Mesothelial cell of epicardium (in vitro differentiated cells): ENCODE results near the gene SLC9A9. TPM values are rescaled to one million over a fixed set of nuclear protein-coding genes. Genes with fewer than 3 reads are reported as not detected.

Experiments
- DNase-seq, 2 experiments: peaks; one replicate each; pipeline ENCODE4 v3.0.0; 2021; ENCODE audit warnings: low spot score in 2 of 2; ENCODE audit not compliant: unreplicated experiment in 2 of 2
- H3K27ac Mint-ChIP-seq: 2 replicates; pipeline ENCODE4 v1.8.0; 2021; ENCODE audit warnings: mixed read lengths
- H3K27me3 Mint-ChIP-seq: 2 replicates; pipeline ENCODE4 v1.8.0; 2021; ENCODE audit warnings: low read depth, mixed read lengths
- H3K36me3 Mint-ChIP-seq: 2 replicates; pipeline ENCODE4 v1.8.0; 2021; ENCODE audit warnings: mixed read lengths
- H3K4me1 Mint-ChIP-seq: 2 replicates; pipeline ENCODE4 v1.8.0; 2021; ENCODE audit warnings: mixed read lengths
- H3K4me3 Mint-ChIP-seq: 2 replicates; pipeline ENCODE4 v1.8.0; 2021; ENCODE audit warnings: mild to moderate bottlenecking, moderate library complexity, mixed read lengths
- H3K9me3 Mint-ChIP-seq: 2 replicates; pipeline ENCODE4 v1.8.0; 2021; ENCODE audit warnings: mixed read lengths
- total RNA-seq: library from RNA; stranded (reverse); gene quantifications from 3 replicates; pipeline ENCODE4 v1.2.1, GENCODE V29; 2021
- TF ChIP-seq, protein P1 (sequence below): fragments of 200-600 bp; sonication (generic); IDR thresholded peaks from one replicate; pipeline ENCODE4 v1.5.0; 2021; ENCODE audit warnings: antibody characterized with exemption; ENCODE audit not compliant: unreplicated experiment

The SLC9A9 gene
- total RNA-seq, 1 donor from 2014 or later = 2.7 TPM

DNA sequence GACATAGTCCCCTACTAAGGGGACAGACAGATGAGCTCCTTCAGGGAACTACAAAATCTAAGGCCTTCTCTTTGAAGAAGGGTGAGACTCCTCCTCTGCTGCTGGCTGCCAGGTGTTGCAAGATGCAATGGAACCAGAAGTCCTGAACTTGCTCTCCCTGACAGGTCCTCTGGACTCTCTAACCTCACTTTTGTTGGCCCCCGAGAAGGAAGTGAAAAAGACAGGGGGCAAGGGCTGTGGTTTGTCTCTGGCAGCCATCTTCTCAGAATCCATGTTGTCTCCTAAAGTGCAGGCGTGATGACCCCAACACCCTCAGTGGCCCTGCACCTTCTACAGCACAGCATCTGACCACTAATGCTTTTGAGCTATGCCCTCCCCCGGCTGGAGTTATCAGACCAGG is 436.2 kb downstream of the SLC9A9 start:
- DNase-seq = no peak
- H3K27ac Mint-ChIP-seq = no peak overlapping the region
- H3K9me3 Mint-ChIP-seq = peaks cover 6% of the 10 kb centered on the region
- H3K36me3 Mint-ChIP-seq = no peaks in the 10 kb centered on the region
- peaks cover 9% of the 10 kb centered on the region for H3K27me3 Mint-ChIP-seq
- TF ChIP-seq, protein P1, sequence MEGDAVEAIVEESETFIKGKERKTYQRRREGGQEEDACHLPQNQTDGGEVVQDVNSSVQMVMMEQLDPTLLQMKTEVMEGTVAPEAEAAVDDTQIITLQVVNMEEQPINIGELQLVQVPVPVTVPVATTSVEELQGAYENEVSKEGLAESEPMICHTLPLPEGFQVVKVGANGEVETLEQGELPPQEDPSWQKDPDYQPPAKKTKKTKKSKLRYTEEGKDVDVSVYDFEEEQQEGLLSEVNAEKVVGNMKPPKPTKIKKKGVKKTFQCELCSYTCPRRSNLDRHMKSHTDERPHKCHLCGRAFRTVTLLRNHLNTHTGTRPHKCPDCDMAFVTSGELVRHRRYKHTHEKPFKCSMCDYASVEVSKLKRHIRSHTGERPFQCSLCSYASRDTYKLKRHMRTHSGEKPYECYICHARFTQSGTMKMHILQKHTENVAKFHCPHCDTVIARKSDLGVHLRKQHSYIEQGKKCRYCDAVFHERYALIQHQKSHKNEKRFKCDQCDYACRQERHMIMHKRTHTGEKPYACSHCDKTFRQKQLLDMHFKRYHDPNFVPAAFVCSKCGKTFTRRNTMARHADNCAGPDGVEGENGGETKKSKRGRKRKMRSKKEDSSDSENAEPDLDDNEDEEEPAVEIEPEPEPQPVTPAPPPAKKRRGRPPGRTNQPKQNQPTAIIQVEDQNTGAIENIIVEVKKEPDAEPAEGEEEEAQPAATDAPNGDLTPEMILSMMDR = no peak
- H3K4me1 Mint-ChIP-seq = no peaks in the 10 kb centered on the region
- H3K4me3 Mint-ChIP-seq = no peak overlapping the region

DNA sequence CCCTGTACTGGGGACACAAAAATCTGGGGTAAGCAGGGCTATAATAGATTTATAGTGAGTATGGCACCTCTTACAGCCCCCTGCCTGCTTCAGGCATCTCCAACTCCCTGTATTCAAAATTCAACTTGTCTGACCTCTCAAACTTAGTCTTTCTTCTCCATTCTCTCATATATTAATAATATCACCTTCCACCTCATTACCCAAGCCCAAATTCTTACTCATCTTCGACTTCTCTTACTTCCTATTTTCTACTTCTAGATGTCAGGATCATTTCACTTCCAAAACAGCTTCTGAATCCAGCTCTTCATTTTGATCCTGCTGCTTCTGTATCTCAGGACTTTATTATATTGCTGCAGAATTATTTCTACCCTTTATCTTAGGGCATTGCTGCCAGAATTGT is 438.0 kb downstream of the SLC9A9 start:
- H3K27ac Mint-ChIP-seq = no peak overlapping the region
- H3K27me3 Mint-ChIP-seq = peaks cover 5% of the 10 kb centered on the region
- H3K4me3 Mint-ChIP-seq = no peak overlapping the region
- no peaks in the 10 kb centered on the region for H3K36me3 Mint-ChIP-seq
- TF ChIP-seq, protein P1 = no peak
- no peaks in the 10 kb centered on the region for H3K9me3 Mint-ChIP-seq
- no peak for DNase-seq
- H3K4me1 Mint-ChIP-seq = no peaks in the 10 kb centered on the region

DNA sequence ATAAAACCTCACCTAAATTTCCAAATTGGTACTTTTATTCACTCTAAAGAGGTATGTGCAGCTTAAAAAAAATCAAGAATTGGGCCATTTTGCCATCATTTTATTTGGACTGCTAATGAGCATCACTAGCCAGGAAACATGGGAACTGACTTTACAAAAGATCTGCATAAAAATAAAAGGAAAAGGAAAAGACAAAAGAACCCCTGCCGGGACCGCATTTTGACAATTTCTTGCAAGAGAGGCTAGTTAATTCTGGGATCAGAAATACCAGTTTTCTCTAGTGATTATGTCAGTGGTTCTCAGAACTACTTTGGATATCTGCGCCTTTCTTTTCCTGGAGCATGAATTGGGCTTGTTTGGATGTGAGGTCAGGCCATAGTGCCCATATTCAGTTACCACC is 439.5 kb downstream of the SLC9A9 start:
- peaks cover 7% of the 10 kb centered on the region for H3K9me3 Mint-ChIP-seq
- peaks cover 4% of the 10 kb centered on the region for H3K4me1 Mint-ChIP-seq
- TF ChIP-seq, protein P1 = no peak
- DNase-seq = no peak
- H3K27me3 Mint-ChIP-seq = peaks cover 5% of the 10 kb centered on the region
- H3K4me3 Mint-ChIP-seq = no peak overlapping the region
- no peaks in the 10 kb centered on the region for H3K36me3 Mint-ChIP-seq
- H3K27ac Mint-ChIP-seq = no peak overlapping the region

DNA sequence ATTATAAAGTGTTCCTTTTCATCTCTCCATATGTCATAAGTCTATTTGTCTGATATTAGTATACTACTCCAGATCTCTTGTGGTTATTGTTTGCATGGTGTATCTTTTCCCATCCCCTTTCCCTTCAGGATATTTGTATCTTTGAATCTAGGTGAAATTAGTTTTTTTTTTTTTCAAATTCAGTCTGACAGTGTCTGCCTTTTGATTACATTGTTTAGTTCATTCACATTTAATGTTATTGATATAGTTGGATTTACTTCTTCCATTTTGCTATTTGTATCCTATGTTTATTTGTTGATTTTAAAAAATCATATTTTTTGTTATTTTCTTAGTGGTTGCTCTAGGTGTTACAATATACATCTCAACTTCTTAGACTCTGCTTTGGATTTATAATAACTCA is 445.7 kb downstream of the SLC9A9 start:
- no peak for DNase-seq
- H3K36me3 Mint-ChIP-seq = no peaks in the 10 kb centered on the region
- H3K4me3 Mint-ChIP-seq = no peak overlapping the region
- H3K27me3 Mint-ChIP-seq = peaks cover 2% of the 10 kb centered on the region
- H3K27ac Mint-ChIP-seq = no peak overlapping the region
- H3K9me3 Mint-ChIP-seq = peaks cover 21% of the 10 kb centered on the region
- TF ChIP-seq, protein P1 = no peak
- H3K4me1 Mint-ChIP-seq = peaks cover 4% of the 10 kb centered on the region

DNA sequence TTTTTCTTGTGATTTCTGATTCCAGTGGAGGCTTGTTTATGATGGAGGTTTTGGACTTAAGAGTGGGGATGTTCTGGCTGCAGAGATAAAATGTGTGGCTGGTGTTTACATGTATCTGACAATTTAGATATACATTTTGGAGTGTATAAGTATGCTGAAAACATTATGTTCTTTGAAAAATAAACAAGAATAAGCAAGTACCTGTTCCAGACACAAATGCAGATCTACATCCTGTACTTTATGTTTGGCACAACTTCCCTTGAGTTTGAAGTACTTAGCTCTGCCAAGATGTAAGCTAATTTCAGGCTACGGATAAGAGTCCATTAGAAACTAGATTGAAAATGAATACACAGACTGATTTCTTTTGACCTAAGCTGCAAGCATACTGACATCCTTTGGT is 451.5 kb downstream of the SLC9A9 start:
- DNase-seq = no peak
- TF ChIP-seq, protein P1 = no peak
- H3K27ac Mint-ChIP-seq = no peak overlapping the region
- H3K4me3 Mint-ChIP-seq = no peak overlapping the region
- H3K4me1 Mint-ChIP-seq = no peaks in the 10 kb centered on the region
- no peaks in the 10 kb centered on the region for H3K36me3 Mint-ChIP-seq
- H3K9me3 Mint-ChIP-seq = peaks cover 15% of the 10 kb centered on the region
- H3K27me3 Mint-ChIP-seq = peaks cover 2% of the 10 kb centered on the region

DNA sequence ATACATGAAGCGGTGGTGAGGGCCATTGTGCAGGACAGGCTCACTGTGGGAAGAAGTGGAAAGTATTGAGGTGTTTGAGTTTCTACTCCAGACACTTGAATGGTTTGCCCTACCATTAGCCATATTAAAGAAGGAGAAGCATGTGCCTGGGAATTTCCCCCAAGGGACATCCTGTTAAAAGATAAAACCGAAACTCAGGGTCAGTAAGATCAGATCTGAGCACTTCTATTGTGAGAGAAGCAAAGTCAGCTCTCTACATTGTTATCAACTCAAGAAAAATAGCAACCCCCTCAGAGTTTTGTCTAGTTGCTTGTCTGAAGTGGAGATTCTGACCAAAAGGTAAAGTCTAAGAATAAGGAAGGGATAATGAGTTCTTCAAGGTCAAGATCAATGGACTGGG is 458.9 kb downstream of the SLC9A9 start:
- DNase-seq = no peak
- TF ChIP-seq, protein P1 = no peak
- H3K4me1 Mint-ChIP-seq = no peaks in the 10 kb centered on the region
- H3K9me3 Mint-ChIP-seq = peaks cover 14% of the 10 kb centered on the region
- H3K27me3 Mint-ChIP-seq = no peaks in the 10 kb centered on the region
- no peak overlapping the region for H3K27ac Mint-ChIP-seq
- H3K36me3 Mint-ChIP-seq = no peaks in the 10 kb centered on the region
- no peak overlapping the region for H3K4me3 Mint-ChIP-seq
